H9 (cell line): ENCODE results near the gene KCNIP1. TPM values are rescaled to one million over a fixed set of nuclear protein-coding genes. Genes with fewer than 3 reads are reported as not detected.

Experiments
- DNase-seq: peaks from one replicate; pipeline ENCODE4 v3.0.0-alpha.2; 2017
- H2AFZ ChIP-seq: one replicate; pipeline ENCODE4 v1.6.1; 2013; ENCODE audit warnings: mild to moderate bottlenecking, low read length, control low read depth, moderate library complexity
- H2AK5ac ChIP-seq: 2 replicates; pipeline ENCODE4 v1.6.1; 2013; ENCODE audit warnings: low read length, control low read depth, mixed read lengths; ENCODE audit not compliant: insufficient read length
- H2BK120ac ChIP-seq: one replicate; pipeline ENCODE4 v1.6.1; 2013; ENCODE audit warnings: low read depth, mild to moderate bottlenecking, low read length, control low read depth, inconsistent platforms; ENCODE audit not compliant: poor library complexity, severe bottlenecking
- H2BK12ac ChIP-seq: 2 replicates; pipeline ENCODE4 v1.6.1; 2013; ENCODE audit warnings: low read length, control low read depth, mixed read lengths, low read depth; ENCODE audit not compliant: insufficient read length
- H2BK15ac ChIP-seq: 2 replicates; pipeline ENCODE4 v1.6.1; 2013; ENCODE audit warnings: low read depth, low read length, control low read depth
- H2BK20ac ChIP-seq: one replicate; pipeline ENCODE4 v1.6.1; 2013; ENCODE audit warnings: low read depth, mild to moderate bottlenecking, low read length, control low read depth, inconsistent platforms; ENCODE audit not compliant: poor library complexity, severe bottlenecking
- H2BK5ac ChIP-seq: 2 replicates; pipeline ENCODE4 v1.6.1; 2013; ENCODE audit warnings: low read length, control low read depth, mixed read lengths; ENCODE audit not compliant: insufficient read length
- H3K14ac ChIP-seq: 2 replicates; pipeline ENCODE4 v1.6.1; 2013; ENCODE audit warnings: low read length, control low read depth; ENCODE audit not compliant: insufficient read depth
- H3K18ac ChIP-seq: 2 replicates; pipeline ENCODE4 v1.6.1; 2013; ENCODE audit warnings: low read depth, mild to moderate bottlenecking, mixed read lengths, low read length, control low read depth; ENCODE audit not compliant: insufficient read length
- H3K23ac ChIP-seq: 2 replicates; pipeline ENCODE4 v1.6.1; 2013; ENCODE audit warnings: low read length, control low read depth, mixed read lengths, low read depth; ENCODE audit not compliant: insufficient read length
- H3K23me2 ChIP-seq: 2 replicates; pipeline ENCODE4 v1.6.1; 2013; ENCODE audit warnings: low read depth, mild to moderate bottlenecking, mixed read lengths, low read length, control low read depth; ENCODE audit not compliant: insufficient read length, poor library complexity, severe bottlenecking
- H3K27ac ChIP-seq: 2 replicates; pipeline ENCODE4 v1.5.1; 2013; ENCODE audit warnings: low read length, control low read depth, mixed read lengths, low read depth; ENCODE audit not compliant: insufficient read length
- H3K27me3 ChIP-seq: 2 replicates; pipeline ENCODE4 v1.6.1; 2013; ENCODE audit warnings: low read length, control low read depth, inconsistent platforms; ENCODE audit not compliant: insufficient read depth
- H3K4ac ChIP-seq: 2 replicates; pipeline ENCODE4 v1.6.1; 2013; ENCODE audit warnings: low read depth, mild to moderate bottlenecking, control low read depth, inconsistent platforms, low read length, moderate library complexity
- H3K4me1 ChIP-seq: 2 replicates; pipeline ENCODE4 v1.6.1; 2013; ENCODE audit warnings: low read length, control low read depth, inconsistent platforms; ENCODE audit not compliant: insufficient read depth
- H3K4me2 ChIP-seq: 2 replicates; pipeline ENCODE4 v1.6.1; 2013; ENCODE audit warnings: low read length, control low read depth, mixed read lengths; ENCODE audit not compliant: insufficient read length, insufficient read depth
- H3K56ac ChIP-seq: 2 replicates; pipeline ENCODE4 v1.6.1; 2013; ENCODE audit warnings: low read depth, mild to moderate bottlenecking, mixed read lengths, low read length, control low read depth; ENCODE audit not compliant: insufficient read length
- H3K79me1 ChIP-seq: 2 replicates; pipeline ENCODE4 v1.6.1; 2013; ENCODE audit warnings: low read depth, mild to moderate bottlenecking, moderate library complexity, low read length, control low read depth, inconsistent platforms; ENCODE audit not compliant: insufficient read depth, poor library complexity, severe bottlenecking
- H3K79me2 ChIP-seq: 2 replicates; pipeline ENCODE4 v1.6.1; 2013; ENCODE audit warnings: low read length, control low read depth, inconsistent platforms; ENCODE audit not compliant: insufficient read depth
- H3K9ac ChIP-seq: 2 replicates; pipeline ENCODE4 v1.6.1; 2013; ENCODE audit warnings: low read length, control low read depth, mixed read lengths; ENCODE audit not compliant: insufficient read length; ENCODE audit errors: extremely low read depth
- H3K9me3 ChIP-seq: one replicate; pipeline ENCODE4 v1.6.1; 2013; ENCODE audit warnings: low read depth, low read length, inconsistent platforms; ENCODE audit not compliant: control insufficient read depth
- H3T11ph ChIP-seq: one replicate; pipeline ENCODE4 v1.6.1; 2013; ENCODE audit warnings: mild to moderate bottlenecking, low read length, control low read depth, inconsistent platforms
- H4K20me1 ChIP-seq: one replicate; pipeline ENCODE4 v1.6.1; 2013; ENCODE audit not compliant: control insufficient read depth, insufficient read length, insufficient read depth
- H4K5ac ChIP-seq: 2 replicates; pipeline ENCODE4 v1.6.1; 2013; ENCODE audit warnings: low read depth, mild to moderate bottlenecking, mixed read lengths, low read length, control low read depth; ENCODE audit not compliant: insufficient read length
- H4K8ac ChIP-seq: replicated peaks from 2 replicates; pipeline ENCODE4 v1.6.1; 2013; ENCODE audit warnings: low read length, control low read depth, mixed read lengths, low read depth; ENCODE audit not compliant: insufficient read length
- H4K91ac ChIP-seq: 2 replicates; pipeline ENCODE4 v1.6.1; 2013; ENCODE audit warnings: low read depth, mild to moderate bottlenecking, moderate library complexity, mixed read lengths, low read length, control low read depth; ENCODE audit not compliant: insufficient read length
- H3K27ac Mint-ChIP-seq, 3 experiments: 2 replicates in 2 of 3; 3 replicates in 1 of 3; pipeline ENCODE4 v1.8.0; 2020 to 2021; ENCODE audit warnings: mixed read lengths in 3 of 3, mild to moderate bottlenecking in 1 of 3, moderate library complexity in 1 of 3
- H3K27me3 Mint-ChIP-seq: 2 replicates; pipeline ENCODE4 v1.8.0; 2021; ENCODE audit warnings: low read depth, mild to moderate bottlenecking, moderate library complexity, mixed read lengths
- H3K36me3 Mint-ChIP-seq, 3 experiments: 2 replicates in 2 of 3; 3 replicates in 1 of 3; pipeline ENCODE4 v1.8.0; 2020 to 2021; ENCODE audit warnings: low read depth in 3 of 3, mixed read lengths in 3 of 3; ENCODE audit not compliant: insufficient read depth in 1 of 3
- H3K4me1 Mint-ChIP-seq, 2 experiments: 2 replicates each; pipeline ENCODE4 v1.8.0; 2020; ENCODE audit warnings: mixed read lengths in 2 of 2
- H3K4me3 Mint-ChIP-seq, 2 experiments: 2 replicates in 1 of 2; 3 replicates in 1 of 2; pipeline ENCODE4 v1.8.0; 2020 to 2021; ENCODE audit warnings: mild to moderate bottlenecking in 2 of 2, mixed read lengths in 2 of 2, moderate library complexity in 1 of 2
- H3K9me3 Mint-ChIP-seq, 2 experiments: 2 replicates in 1 of 2; 3 replicates in 1 of 2; pipeline ENCODE4 v1.8.0; 2020; ENCODE audit warnings: mild to moderate bottlenecking in 2 of 2, mixed read lengths in 2 of 2, moderate library complexity in 1 of 2
- WGBS: extraction: QIAGEN DNeasy Blood & Tissue Kit; methylation state at CpG from one replicate; pipeline ENCODE4 v1.1.7; 2013; ENCODE audit warnings: missing lambda C conversion rate, low lambda C conversion rate, mixed read lengths; ENCODE audit not compliant: insufficient read length; ENCODE audit errors: extremely low coverage; 5-methylcytosine and 5-hydroxymethylcytosine counted together
- total RNA-seq: library from RNA; stranded (reverse); gene quantifications from 2 replicates; pipeline ENCODE4 v1.2.1, GENCODE V29; 2021
- TF ChIP-seq, protein P1 (sequence below): fragments of 200-600 bp; sonication (generic); conservative IDR thresholded peaks from 3 replicates; pipeline ENCODE4 v1.8.0; 2021; ENCODE audit warnings: antibody characterized with exemption, mild to moderate bottlenecking

The KCNIP1 gene
- total RNA-seq, 1 experiment from 2014 or later: 0.63 TPM

DNA sequence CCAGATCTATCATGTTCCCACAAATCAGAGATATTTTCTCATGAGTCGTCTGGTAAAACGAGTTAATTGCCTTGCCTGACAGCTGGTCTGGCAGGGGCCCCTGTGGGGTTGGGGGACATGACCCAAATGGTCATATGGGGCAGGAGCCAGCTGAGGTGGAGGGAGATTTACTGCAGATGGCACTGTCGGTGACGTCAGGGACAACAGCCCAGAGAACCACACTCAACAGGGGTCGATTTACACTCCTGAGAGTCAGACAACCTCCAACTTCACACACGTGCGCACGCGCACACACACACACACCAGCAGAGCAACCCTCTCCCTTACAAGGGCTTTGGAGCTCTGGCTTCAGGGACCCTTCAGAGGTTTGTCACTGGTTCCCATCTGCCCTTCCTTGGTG lies 256.3 kb downstream of the KCNIP1 start:
- peak overlapping the region in 2 of 3 experiments; percentile 56 to 60; a peak in 4 of 7 replicates for H3K27ac Mint-ChIP-seq
- Histone ChIP-seq H3K56ac (no peak overlapping the region), H3K9ac (no peak overlapping the region), H3K9me3 (no peaks in the 10 kb centered on the region), H3K79me2 (no peaks in the 10 kb centered on the region), H2BK15ac (peak overlapping the region; percentile 4; the same call in 1 of the 2 replicates), H3K4me1 (peaks cover 9% of the 10 kb centered on the region), H3K18ac (peak overlapping the region; percentile 61), H4K8ac (no peak overlapping the region), H2BK20ac (no peak overlapping the region), H3K79me1 (no peaks in the 10 kb centered on the region), H3K4me2 (no peak overlapping the region), H4K5ac (peak overlapping the region; percentile 78), H2BK120ac (no peak overlapping the region), H3K23ac (no peak overlapping the region), H2AK5ac (peak overlapping the region; percentile 78), H2BK5ac (no peak overlapping the region), H3K27me3 (no peaks in the 10 kb centered on the region), H4K20me1 (no peaks in the 10 kb centered on the region), H3K23me2 (no peaks in the 10 kb centered on the region), H3T11ph (no peak overlapping the region), H4K91ac (peak overlapping the region; percentile 95), H3K14ac (peak overlapping the region; percentile 63), H2BK12ac (peak overlapping the region; percentile 89), H3K27ac (peak overlapping the region; percentile 96), H2AFZ (no peak overlapping the region), H3K4ac (peak overlapping the region; percentile 75)
- H3K4me1 Mint-ChIP-seq: peaks cover 23 to 28% of the 10 kb centered on the region in 2 experiments
- no peaks in the 10 kb centered on the region for H3K27me3 Mint-ChIP-seq
- no peak overlapping the region for H3K4me3 Mint-ChIP-seq
- peaks cover 0 to 7% (median 3%) of the 10 kb centered on the region in 3 experiments; a peak in 4 of 7 replicates for H3K36me3 Mint-ChIP-seq
- no CpG with 5 or more reads among the region's 9 CpGs for WGBS
- TF ChIP-seq, protein P1, sequence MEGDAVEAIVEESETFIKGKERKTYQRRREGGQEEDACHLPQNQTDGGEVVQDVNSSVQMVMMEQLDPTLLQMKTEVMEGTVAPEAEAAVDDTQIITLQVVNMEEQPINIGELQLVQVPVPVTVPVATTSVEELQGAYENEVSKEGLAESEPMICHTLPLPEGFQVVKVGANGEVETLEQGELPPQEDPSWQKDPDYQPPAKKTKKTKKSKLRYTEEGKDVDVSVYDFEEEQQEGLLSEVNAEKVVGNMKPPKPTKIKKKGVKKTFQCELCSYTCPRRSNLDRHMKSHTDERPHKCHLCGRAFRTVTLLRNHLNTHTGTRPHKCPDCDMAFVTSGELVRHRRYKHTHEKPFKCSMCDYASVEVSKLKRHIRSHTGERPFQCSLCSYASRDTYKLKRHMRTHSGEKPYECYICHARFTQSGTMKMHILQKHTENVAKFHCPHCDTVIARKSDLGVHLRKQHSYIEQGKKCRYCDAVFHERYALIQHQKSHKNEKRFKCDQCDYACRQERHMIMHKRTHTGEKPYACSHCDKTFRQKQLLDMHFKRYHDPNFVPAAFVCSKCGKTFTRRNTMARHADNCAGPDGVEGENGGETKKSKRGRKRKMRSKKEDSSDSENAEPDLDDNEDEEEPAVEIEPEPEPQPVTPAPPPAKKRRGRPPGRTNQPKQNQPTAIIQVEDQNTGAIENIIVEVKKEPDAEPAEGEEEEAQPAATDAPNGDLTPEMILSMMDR: no peak
- no peak for DNase-seq
- H3K9me3 Mint-ChIP-seq: peaks cover 0 to 2% of the 10 kb centered on the region in 2 experiments; a peak in 2 of 5 replicates
